Right kidney (tissue), 9 donors: ENCODE data around the gene GIMAP8.

ENCODE experiments used
- DNase-seq: peaks from one replicate; pipeline ENCODE4 v3.0.0-alpha.2; 2016
- long read RNA-seq, 8 donors: transcript quantifications; one replicate each; lab custom pipeline, GENCODE V29; 2026

GIMAP8 gene
- long read RNA-seq, donor 1, full-length matches to known transcripts, result 2 of 2 reads
- long read RNA-seq, donor 1, partial matches to known transcripts, result 0 of 2 reads
- long read RNA-seq, donor 1, other reads (novel, unspliced or antisense), result 0 of 2 reads
- long read RNA-seq, donor 2, result 0 reads
- long read RNA-seq, donor 3, full-length matches to known transcripts, result 1 of 1 reads
- long read RNA-seq, donor 3, partial matches to known transcripts, result 0 of 1 reads
- long read RNA-seq, donor 3, other reads (novel, unspliced or antisense), result 0 of 1 reads
- long read RNA-seq, donor 4, full-length matches to known transcripts, result 1 of 1 reads
- long read RNA-seq, donor 4, partial matches to known transcripts, result 0 of 1 reads
- long read RNA-seq, donor 4, other reads (novel, unspliced or antisense), result 0 of 1 reads
- long read RNA-seq, donor 5, full-length matches to known transcripts, result 3 of 3 reads
- long read RNA-seq, donor 5, partial matches to known transcripts, result 0 of 3 reads
- long read RNA-seq, donor 5, other reads (novel, unspliced or antisense), result 0 of 3 reads
- long read RNA-seq, donor 6, full-length matches to known transcripts, result 2 of 2 reads
- long read RNA-seq, donor 6, partial matches to known transcripts, result 0 of 2 reads
- long read RNA-seq, donor 6, other reads (novel, unspliced or antisense), result 0 of 2 reads
- long read RNA-seq, donor 7, full-length matches to known transcripts, result 2 of 8 reads
- long read RNA-seq, donor 7, partial matches to known transcripts, result 6 of 8 reads
- long read RNA-seq, donor 7, other reads (novel, unspliced or antisense), result 0 of 8 reads
- long read RNA-seq, donor 8, result 0 reads

GRCh38 chr7:150450491-150451001 lies at the start of gene GIMAP8:
GIMAP8 (plus strand) TSS chr7:150450630; CDS start chr7:150466699, 16,069 bp downstream.
- DNase-seq, result peak; percentile 39

- DNase-seq, result peak; percentile 10
Observed at GRCh38 chr7:150400788-150401423, 49.5 kb upstream of the GIMAP8 start.

- DNase-seq, result no peak
Observed at GRCh38 chr7:150401424-150401790, 49.0 kb upstream of the GIMAP8 start.

GRCh38 chr7:150401861-150402631 lies 48.4 kb upstream of the GIMAP8 start:
- DNase-seq, result no peak

- no peak for DNase-seq
Observed at GRCh38 chr7:150402671-150403321, 47.6 kb upstream of the GIMAP8 start.

GRCh38 chr7:150403376-150404171 lies 46.9 kb upstream of the GIMAP8 start:
- DNase-seq, result no peak

GRCh38 chr7:150404172-150404804 lies 46.1 kb upstream of the GIMAP8 start:
- DNase-seq, result no peak

- DNase-seq, result peak; percentile 93
Observed at GRCh38 chr7:150404805-150405583, 45.4 kb upstream of the GIMAP8 start.

- peak; percentile 83 for DNase-seq
Observed at GRCh38 chr7:150405584-150406311, 44.7 kb upstream of the GIMAP8 start.

GRCh38 chr7:150406312-150406566 lies 44.2 kb upstream of the GIMAP8 start:
- no peak for DNase-seq

- peak; percentile 62 for DNase-seq
Observed at GRCh38 chr7:150406567-150407421, 43.6 kb upstream of the GIMAP8 start.

- no peak for DNase-seq
Observed at GRCh38 chr7:150407588-150408392, 42.6 kb upstream of the GIMAP8 start.

- DNase-seq, result no peak
Observed at GRCh38 chr7:150408393-150409299, 41.8 kb upstream of the GIMAP8 start.

- no peak for DNase-seq
Observed at GRCh38 chr7:150409300-150410030, 41.0 kb upstream of the GIMAP8 start.

- no peak for DNase-seq
Observed at GRCh38 chr7:150410131-150410530, 40.3 kb upstream of the GIMAP8 start.
